ENCODE results near the gene SPATA17. TPM values are rescaled to one million over a fixed set of nuclear protein-coding genes. Genes with fewer than 3 reads are reported as not detected.
"Not testable (repeated sequence)": the region's sequence is repeated elsewhere in the genome, so short reads cannot be mapped to it uniquely, and the experiment has no call there.

The SPATA17 gene, protein sequence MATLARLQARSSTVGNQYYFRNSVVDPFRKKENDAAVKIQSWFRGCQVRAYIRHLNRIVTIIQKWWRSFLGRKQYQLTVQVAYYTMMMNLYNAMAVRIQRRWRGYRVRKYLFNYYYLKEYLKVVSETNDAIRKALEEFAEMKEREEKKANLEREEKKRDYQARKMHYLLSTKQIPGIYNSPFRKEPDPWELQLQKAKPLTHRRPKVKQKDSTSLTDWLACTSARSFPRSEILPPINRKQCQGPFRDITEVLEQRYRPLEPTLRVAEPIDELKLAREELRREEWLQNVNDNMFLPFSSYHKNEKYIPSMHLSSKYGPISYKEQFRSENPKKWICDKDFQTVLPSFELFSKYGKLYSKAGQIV
- 1.1 TPM for polyA plus RNA-seq (2013, experiment 1 of 2)
- polyA plus RNA-seq (2013, experiment 2 of 2) = 0.81 TPM

DNA sequence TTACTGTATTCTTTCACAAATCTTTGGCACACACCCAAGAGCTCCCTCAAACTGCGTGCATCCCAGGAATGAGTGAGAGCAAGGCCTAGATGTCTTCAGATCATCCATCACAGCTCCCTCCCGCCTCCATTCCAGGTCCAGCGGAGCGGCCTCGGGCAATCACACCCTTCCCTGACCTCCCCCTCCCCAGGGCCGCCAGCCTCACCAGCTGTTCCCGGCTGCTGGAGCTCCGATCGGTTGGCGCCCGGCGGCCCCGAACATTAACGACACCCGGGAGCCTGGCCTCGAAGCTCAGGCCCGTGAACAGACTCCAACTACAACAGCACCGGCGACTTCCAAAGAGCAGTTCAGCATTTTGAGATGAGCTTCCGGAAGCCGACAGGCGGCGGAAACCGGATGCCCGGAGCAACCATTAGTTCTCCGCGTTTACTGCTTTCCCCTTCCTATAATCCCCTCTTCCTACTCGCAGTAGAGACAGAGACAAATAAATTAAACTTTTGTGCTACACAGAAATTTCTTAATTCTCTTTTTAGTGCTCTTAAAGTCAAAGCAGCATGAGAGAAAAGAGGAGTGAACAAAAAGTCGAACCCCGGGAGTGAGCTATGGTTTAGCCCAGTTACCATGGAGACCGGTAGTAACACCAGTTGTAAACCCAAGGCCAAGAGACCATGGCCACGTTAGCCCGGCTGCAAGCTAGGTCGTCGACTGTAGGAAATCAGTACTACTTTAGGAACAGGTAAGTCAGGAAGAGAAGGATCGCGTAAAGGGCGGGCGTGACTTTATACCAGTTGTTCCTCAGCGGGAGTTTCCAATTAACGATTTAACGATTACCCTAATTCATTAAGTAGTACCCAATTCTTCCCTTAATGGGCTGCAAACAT lies at the start of gene SPATA17, which contains the start of gene GPATCH2:
Gene SPATA17 (plus strand): TSS at position 634 of the 881 bp plus-strand sequence. CDS start 35 bp downstream, at position 669.
Gene GPATCH2 (minus strand): TSS at position 380 of the 881 bp plus-strand sequence. CDS start 119 bp downstream, at position 261.
- Histone ChIP-seq H2BK12ac (ENCODE audit: low read length in 2 of 2) (peak within 1 kb of the TSS in 1 of 2 experiments; percentile 31), H3K4me3 (ENCODE audit: insufficient read depth in 1 of 2, low read depth in 1 of 2, low read length in 2 of 2) (peak within 1 kb of the TSS; percentile 95 to 96), H3K27ac (ENCODE audit: low read length, poor library complexity, severe bottlenecking) (peak within 1 kb of the TSS; percentile 77), H4K8ac (ENCODE audit: low read length) (peak within 1 kb of the TSS; percentile 96), H2AK5ac (ENCODE audit: low read length, severe bottlenecking) (no peak within 1 kb of the TSS), H2BK120ac (ENCODE audit: low read depth, low read length) (peak within 1 kb of the TSS; percentile 82), H3K36me3 (ENCODE audit: control insufficient read depth in 1 of 2, insufficient read depth in 2 of 2, low read depth in 1 of 2, low read length in 2 of 2) (no peaks in the 10 kb centered on the region), H3K9me3 (ENCODE audit: control insufficient read depth, low read length) (no peaks in the 10 kb centered on the region), H3K27me3 (ENCODE audit: control insufficient read depth in 1 of 2, insufficient read depth in 1 of 2, low read length in 2 of 2) (no peaks in the 10 kb centered on the region), H3K4ac (ENCODE audit: low read depth in 1 of 2, low read length in 2 of 2) (peak within 1 kb of the TSS; percentile 82 to 92), H3K23ac (ENCODE audit: low read length in 2 of 2) (no peak within 1 kb of the TSS), H3K9ac (ENCODE audit: low read length) (peak within 1 kb of the TSS; percentile 99), H3K4me1 (ENCODE audit: control insufficient read depth, insufficient read depth, low read depth, low read length) (no peaks in the 10 kb centered on the region), H2BK5ac (ENCODE audit: low read depth, low read length, poor library complexity, severe bottlenecking) (peak within 1 kb of the TSS; percentile 91), H3K4me2 (ENCODE audit: low read length, poor library complexity, severe bottlenecking) (peak within 1 kb of the TSS; percentile 56), H4K91ac (ENCODE audit: low read length) (peak within 1 kb of the TSS; percentile 85), H3K79me1 (replicated peaks; ENCODE audit: low read length, poor library complexity, severe bottlenecking) (no peaks in the 10 kb centered on the region), H3K18ac (ENCODE audit: low read depth in 1 of 2, low read length in 2 of 2) (peak within 1 kb of the TSS; percentile 92 to 97), H2AFZ (ENCODE audit: low read depth, low read length) (peak within 1 kb of the TSS; percentile 55), H3K14ac (ENCODE audit: low read length in 2 of 2) (peak within 1 kb of the TSS in 1 of 2 experiments; percentile 98), H2BK15ac (ENCODE audit: low read depth, poor library complexity, severe bottlenecking) (peak within 1 kb of the TSS; percentile 92)
- under 1% methylated on average over 34 of the region's 42 CpGs for WGBS
- DNase-seq = peak; percentile 95

DNA sequence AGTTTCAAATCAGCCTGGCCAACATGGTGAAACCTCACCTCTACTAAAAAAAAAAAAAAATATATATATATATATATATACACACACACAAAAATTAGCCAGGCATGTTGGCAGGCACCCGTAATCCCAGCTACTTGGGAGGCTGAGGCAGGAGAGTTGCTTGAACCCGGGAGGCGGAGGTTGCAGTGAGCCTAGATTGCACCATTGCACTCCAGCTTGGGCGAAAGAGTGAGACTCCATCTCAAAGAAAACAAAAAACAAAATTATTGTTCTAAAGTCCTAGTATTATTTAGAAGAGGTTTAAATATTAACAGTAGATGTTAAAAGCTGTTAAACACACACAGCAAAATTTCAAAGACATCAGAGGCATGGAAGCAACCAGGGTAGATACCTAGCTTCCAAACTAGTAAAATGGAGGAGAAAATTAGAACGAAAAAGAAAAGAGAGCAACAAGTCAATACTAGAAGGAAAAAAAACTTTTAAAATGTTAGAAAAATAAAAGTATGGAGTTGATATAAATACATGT lies 46.8 kb upstream of the SPATA17 start:
- H2BK5ac ChIP-seq (ENCODE audit: low read depth, low read length, poor library complexity, severe bottlenecking); H3K9ac ChIP-seq (ENCODE audit: low read length); H2BK15ac ChIP-seq (ENCODE audit: low read depth, poor library complexity, severe bottlenecking); H3K27ac ChIP-seq (ENCODE audit: low read length, poor library complexity, severe bottlenecking); H2AK5ac ChIP-seq (ENCODE audit: low read length, severe bottlenecking); H4K91ac ChIP-seq (ENCODE audit: low read length); H3K4ac ChIP-seq (ENCODE audit: low read depth in 1 of 2, low read length in 2 of 2); H3K4me2 ChIP-seq (ENCODE audit: low read length, poor library complexity, severe bottlenecking); H3K23ac ChIP-seq (ENCODE audit: low read length in 2 of 2); H2BK120ac ChIP-seq (ENCODE audit: low read depth, low read length); DNase-seq; H3K4me1 ChIP-seq (ENCODE audit: control insufficient read depth, insufficient read depth, low read depth, low read length); H3K18ac ChIP-seq (ENCODE audit: low read depth in 1 of 2, low read length in 2 of 2); H2BK12ac ChIP-seq (ENCODE audit: low read length in 2 of 2); H3K4me3 ChIP-seq (ENCODE audit: insufficient read depth in 1 of 2, low read depth in 1 of 2, low read length in 2 of 2); H3K9me3 ChIP-seq (ENCODE audit: control insufficient read depth, low read length); H3K27me3 ChIP-seq (ENCODE audit: control insufficient read depth in 1 of 2, insufficient read depth in 1 of 2, low read length in 2 of 2); H3K79me1 ChIP-seq (replicated peaks; ENCODE audit: low read length, poor library complexity, severe bottlenecking); H2AFZ ChIP-seq (ENCODE audit: low read depth, low read length); H3K14ac ChIP-seq (ENCODE audit: low read length in 2 of 2); H4K8ac ChIP-seq (ENCODE audit: low read length): not testable (repeated sequence)
- WGBS = 96% methylated on average over 3 of the region's 5 CpGs
- peaks cover 6 to 18% of the 10 kb centered on the region in 2 experiments for H3K36me3 ChIP-seq (ENCODE audit: control insufficient read depth in 1 of 2, insufficient read depth in 2 of 2, low read depth in 1 of 2, low read length in 2 of 2)

DNA sequence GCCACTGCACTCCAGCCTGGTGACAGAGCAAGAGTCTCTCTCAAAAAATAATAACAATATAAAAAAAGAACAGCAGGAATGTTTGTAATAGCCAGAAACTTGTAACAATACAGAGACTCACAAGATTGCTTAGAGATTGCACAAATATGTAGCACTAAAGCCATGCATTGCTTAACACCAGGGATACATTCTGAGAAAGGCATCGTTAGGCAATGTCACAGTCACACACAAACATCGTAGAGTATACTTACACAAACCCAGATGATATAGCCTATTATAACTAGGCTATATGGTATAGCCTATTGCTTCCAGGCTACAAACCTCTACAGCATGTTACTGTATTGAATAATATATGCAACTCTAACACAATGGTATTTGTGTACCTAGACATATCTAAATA lies 45.6 kb upstream of the SPATA17 start:
- Histone ChIP-seq H2AFZ (ENCODE audit: low read depth, low read length) (no peak overlapping the region), H3K27me3 (ENCODE audit: control insufficient read depth in 1 of 2, insufficient read depth in 1 of 2, low read length in 2 of 2) (no peaks in the 10 kb centered on the region), H3K79me1 (replicated peaks; ENCODE audit: low read length, poor library complexity, severe bottlenecking) (peaks cover 3% of the 10 kb centered on the region), H3K4me3 (ENCODE audit: insufficient read depth in 1 of 2, low read depth in 1 of 2, low read length in 2 of 2) (no peak overlapping the region), H3K4me2 (ENCODE audit: low read length, poor library complexity, severe bottlenecking) (no peak overlapping the region), H2BK120ac (ENCODE audit: low read depth, low read length) (no peak overlapping the region), H3K14ac (ENCODE audit: low read length in 2 of 2) (no peak overlapping the region), H3K23ac (ENCODE audit: low read length in 2 of 2) (no peak overlapping the region), H4K91ac (ENCODE audit: low read length) (no peak overlapping the region), H3K18ac (ENCODE audit: low read depth in 1 of 2, low read length in 2 of 2) (no peak overlapping the region), H4K8ac (ENCODE audit: low read length) (no peak overlapping the region), H3K4me1 (ENCODE audit: control insufficient read depth, insufficient read depth, low read depth, low read length) (no peaks in the 10 kb centered on the region), H2AK5ac (ENCODE audit: low read length, severe bottlenecking) (no peak overlapping the region), H3K27ac (ENCODE audit: low read length, poor library complexity, severe bottlenecking) (no peak overlapping the region), H3K9me3 (ENCODE audit: control insufficient read depth, low read length) (no peaks in the 10 kb centered on the region), H3K9ac (ENCODE audit: low read length) (no peak overlapping the region), H2BK12ac (ENCODE audit: low read length in 2 of 2) (no peak overlapping the region), H3K4ac (ENCODE audit: low read depth in 1 of 2, low read length in 2 of 2) (no peak overlapping the region), H2BK5ac (ENCODE audit: low read depth, low read length, poor library complexity, severe bottlenecking) (no peak overlapping the region), H3K36me3 (ENCODE audit: control insufficient read depth in 1 of 2, insufficient read depth in 2 of 2, low read depth in 1 of 2, low read length in 2 of 2) (peaks cover 6 to 18% of the 10 kb centered on the region in 2 experiments), H2BK15ac (ENCODE audit: low read depth, poor library complexity, severe bottlenecking) (no peak overlapping the region)
- peak; percentile 54 for DNase-seq
- no CpG with 5 or more reads among the region's 2 CpGs for WGBS
